GM18951 (cell line): ENCODE measurements around the gene SMC4.

Experiments
- POLR2A ChIP-seq: IDR thresholded peaks from 4 replicates; pipeline ENCODE4 v1.6.1; 2011; ENCODE audit warnings: mild to moderate bottlenecking; ENCODE audit not compliant: insufficient read length, insufficient read depth; ENCODE audit errors: extremely low read depth
- in situ Hi-C: fragments of 300-500 bp; cut with MboI; formaldehyde crosslinking; loops from one replicate; pipeline ENCODE4 v1.12.0; 2022; ENCODE audit warnings: low sequenced_read_pairs, mixed read lengths, inconsistent platforms; ENCODE audit not compliant: unreplicated experiment

The SMC4 gene

GRCh38 chr3:160481856-160482255 lies 82.4 kb downstream of the SMC4 start:
- in situ Hi-C loops = no loop called here
- no peak for TF ChIP-seq POLR2A

DNA sequence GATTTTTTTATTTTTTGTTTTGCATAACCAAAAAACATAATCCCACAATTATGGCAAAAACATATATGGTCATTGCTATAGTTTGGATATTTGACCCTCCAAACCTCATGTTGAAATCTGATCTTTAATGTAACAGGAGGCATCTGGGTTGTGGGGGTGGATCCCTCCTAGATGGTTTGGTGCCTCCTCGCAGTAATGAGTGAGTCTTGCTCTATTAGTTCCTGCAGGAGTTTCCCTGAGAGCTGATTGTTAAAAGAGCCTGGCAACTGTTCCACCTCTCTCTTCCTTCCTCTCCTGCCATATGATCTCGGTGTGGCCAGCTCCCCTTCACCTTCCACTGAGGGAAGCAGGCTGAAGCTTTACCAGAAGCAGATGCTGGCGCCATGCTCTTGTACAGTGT lies 83.3 kb downstream of the SMC4 start:
- in situ Hi-C loops = no loop called here
- TF ChIP-seq POLR2A = no peak
